ENCODE results near the gene TCEAL1. TPM values are rescaled to one million over a fixed set of nuclear protein-coding genes. Genes with fewer than 3 reads are reported as not detected.
"Not testable (repeated sequence)": the region's sequence is repeated elsewhere in the genome, so short reads cannot be mapped to it uniquely, and the experiment has no call there.

TCEAL1 gene
- total RNA-seq, 1 donor from 2014 or later: 25.0 TPM

DNA sequence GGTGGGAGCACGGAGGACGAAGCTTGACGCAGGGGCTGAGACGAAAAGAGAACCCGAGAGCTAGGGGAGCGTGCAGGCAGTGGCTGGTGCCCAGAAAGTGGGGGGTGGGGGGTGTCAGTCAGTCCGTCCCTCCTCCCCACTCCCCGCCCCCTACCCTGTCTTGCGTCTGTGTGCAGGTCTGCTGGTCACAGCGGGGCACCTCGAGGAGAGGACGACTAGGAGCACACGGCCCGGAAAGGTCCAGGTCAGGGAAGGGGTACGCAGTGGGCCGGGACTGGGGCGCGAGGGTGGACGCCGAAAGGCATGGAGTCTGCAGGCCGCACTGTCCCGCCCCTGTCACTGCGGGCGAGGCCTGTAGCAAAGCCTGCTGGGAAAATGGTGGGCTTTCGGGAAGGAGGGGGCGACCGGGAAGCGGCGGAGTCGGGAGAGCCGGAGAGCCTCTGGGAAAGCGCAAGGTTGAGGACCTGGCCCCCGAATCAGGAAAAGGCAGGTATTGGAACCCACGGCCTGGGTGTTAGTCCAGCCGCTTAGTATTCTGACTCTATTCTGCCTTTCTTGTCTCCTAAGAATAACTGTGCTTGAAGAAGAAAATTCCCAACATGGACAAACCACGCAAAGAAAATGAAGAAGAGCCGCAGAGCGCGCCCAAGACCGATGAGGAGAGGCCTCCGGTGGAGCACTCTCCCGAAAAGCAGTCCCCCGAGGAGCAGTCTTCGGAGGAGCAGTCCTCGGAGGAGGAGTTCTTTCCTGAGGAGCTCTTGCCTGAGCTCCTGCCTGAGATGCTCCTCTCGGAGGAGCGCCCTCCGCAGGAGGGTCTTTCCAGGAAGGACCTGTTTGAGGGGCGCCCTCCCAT lies 769 bp downstream of the TCEAL1 start:
- DNase-seq (ENCODE audit: missing footprints) (peak; percentile 83), ATAC-seq (peak; percentile 95)
- intact Hi-C loops (cut with DNase I): loop anchor here (2.0 to 10.0 kb wide), 3 partner anchors 21 to 95 kb away; partner anchors contain the start of gene MORF4L2

DNA sequence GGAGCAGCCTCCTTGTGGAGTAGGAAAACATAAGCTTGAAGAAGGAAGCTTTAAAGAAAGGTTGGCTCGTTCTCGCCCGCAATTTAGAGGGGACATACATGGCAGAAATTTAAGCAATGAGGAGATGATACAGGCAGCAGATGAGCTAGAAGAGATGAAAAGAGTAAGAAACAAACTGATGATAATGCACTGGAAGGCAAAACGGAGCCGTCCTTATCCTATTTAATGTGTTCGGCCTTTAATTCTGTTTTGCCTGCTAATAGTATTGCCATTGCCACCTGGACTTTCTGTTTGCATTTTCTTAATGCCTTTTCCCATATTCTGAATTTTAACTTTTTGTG lies 1.4 kb downstream of the TCEAL1 start:
- intact Hi-C loops (cut with DNase I): no loop called here
- ATAC-seq: no peak
- no peak for DNase-seq (ENCODE audit: missing footprints)

DNA sequence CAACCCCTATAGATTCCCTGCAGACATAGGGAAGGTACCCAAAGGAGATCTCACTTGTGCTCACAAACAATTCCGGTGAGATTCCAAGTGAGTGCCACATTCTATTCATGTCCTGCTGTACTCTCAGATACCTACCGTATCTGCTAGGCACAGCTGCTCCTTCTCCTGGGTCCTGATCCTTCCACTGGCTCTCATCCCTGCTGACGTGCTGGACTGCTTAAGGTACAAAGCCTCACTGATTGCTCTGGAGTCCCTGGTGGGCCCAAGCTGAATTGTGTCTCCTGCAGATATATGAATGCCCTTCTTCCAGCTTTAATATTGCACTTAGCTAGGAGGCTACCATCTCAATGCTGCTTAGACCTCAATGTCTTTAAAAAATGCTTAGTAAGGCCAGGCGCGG lies 2.4 kb downstream of the TCEAL1 start:
- intact Hi-C loops (cut with DNase I): no loop called here
- DNase-seq (ENCODE audit: missing footprints) (no peak), ATAC-seq (no peak)

DNA sequence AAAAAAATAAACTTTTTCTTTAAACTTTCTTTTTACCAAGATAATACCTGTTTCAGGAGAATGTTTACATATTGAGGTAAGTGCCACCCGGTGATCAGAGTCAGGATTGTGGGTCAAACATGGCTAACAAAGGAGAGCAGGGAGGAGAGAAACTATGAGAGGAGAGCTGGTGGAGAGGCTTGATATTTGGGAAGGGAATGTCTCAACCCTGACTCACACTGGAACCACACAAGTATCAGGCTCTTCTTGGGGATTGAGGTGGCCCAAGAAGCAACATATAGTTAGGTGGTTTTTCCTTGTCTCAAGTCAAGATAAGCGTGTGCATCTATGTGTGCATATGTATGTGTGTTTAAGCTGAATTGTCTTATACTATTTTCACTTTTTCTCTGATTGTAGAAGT lies 6.7 kb downstream of the TCEAL1 start:
- intact Hi-C loops (cut with DNase I): no loop called here
- DNase-seq (ENCODE audit: missing footprints) (no peak), ATAC-seq (no peak)

DNA sequence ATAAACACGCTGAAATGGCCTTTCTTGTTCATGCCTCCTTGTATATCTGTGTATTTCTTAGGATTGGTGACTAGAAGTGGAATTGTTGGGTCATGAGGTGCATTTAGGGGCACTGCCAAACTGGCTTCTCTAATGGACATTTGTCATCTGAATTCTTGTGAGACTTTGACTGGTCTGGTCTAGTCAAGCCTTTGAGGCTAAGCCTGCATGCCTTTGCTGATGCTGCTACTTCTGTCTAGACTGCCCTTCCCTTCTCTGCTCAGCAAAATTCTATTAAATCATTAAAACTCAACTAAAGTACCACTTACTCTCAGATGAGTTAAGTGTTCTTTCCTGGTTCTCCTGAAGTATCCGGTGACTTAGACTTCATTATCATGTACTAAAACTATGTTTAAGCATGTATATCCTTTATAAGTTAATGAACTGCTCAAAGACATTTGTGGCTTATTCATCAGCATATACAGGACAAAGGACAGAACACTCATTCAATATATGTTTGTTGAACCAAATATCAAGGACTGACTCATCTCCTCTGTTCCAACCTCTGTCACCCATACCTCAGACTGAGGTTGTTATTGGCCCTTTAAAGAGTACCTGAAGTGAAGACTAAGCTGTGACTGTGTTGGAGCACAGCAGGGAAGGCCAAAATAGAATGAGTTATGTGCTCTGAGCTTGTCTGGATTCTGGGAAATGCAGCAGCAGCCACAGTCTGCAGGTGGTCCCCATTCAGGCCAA lies 9.0 kb downstream of the TCEAL1 start:
- ATAC-seq (no peak), DNase-seq (ENCODE audit: missing footprints) (no peak)
- intact Hi-C loops (cut with DNase I): no loop called here

DNA sequence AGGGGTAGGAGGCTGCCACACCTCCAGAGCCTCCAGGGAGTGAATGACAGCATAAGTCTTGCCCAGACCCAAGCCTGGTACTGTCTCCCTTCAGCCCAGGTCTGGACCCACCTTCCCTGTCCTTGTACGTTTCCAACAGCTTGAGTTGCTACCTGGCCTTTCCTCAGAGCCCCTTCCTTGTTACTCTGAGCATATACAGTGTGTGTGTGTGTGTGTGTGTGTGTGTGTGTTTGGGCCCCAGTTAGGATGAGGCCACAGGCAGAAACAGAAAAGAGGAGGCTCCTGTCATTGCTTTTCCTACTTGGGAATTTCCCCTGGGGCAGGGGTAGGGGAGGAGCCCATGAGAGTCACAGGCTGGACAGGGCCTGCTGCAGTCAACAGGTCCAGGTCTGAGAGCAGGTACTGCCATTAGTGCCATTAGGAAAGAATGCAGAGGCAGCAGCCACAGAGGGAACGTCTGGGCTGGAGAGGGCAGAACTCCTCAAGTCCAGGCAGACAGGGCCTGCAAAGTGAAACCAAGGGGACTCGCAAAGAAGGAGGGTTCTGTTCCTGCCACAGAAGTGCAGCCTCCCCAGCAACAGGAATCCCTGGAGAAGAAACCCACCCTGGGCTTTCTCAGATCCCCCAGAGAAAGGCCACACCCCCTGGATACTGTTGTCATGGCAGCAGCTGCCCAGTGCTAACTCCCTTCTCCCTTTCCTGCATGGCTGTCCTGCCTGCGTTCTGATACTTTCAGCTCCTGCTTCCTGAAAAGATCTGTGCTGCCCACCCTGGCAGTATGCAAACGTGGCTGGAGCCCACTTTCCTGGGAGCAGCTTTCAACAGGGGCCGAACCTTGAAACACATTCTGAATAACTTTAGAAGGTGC lies 9.9 kb downstream of the TCEAL1 start:
- intact Hi-C loops (cut with DNase I); DNase-seq (ENCODE audit: missing footprints); ATAC-seq: not testable (repeated sequence)

DNA sequence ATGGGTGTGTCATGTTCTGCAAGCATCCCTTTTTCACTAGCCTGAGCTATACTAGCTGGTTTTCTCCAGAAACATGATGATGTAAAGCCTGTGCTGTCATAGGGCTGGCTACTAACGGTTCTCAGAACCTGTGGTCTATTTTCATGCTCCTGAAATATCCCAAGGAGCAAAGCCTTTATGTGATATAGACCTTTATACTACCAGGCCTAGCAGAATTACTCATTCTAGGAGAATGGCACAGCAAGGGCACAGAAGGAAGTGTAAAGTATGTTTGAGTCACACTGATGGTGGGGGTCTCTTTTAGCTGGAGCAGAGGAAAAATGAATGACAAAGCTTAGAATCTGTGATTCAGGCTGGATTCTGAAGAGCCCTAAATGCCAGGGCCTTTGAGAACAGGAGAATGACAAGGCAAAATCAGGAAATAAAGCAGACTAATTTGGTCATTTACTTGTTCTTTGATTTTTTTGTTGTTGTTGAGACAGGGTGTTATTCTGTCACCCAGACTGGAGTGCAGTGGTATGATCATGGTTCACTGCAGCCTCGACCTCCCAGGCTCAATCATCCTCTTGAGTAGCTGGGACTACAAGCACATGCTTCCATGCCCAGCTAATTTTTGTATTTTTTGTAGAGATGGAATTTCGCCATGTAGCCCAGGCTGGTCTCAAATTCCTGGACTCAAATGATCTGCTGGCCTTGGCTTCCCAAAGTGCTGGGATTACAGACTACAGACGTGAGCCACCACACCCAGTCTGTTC lies 11.8 kb downstream of the TCEAL1 start:
- ATAC-seq (no peak), DNase-seq (ENCODE audit: missing footprints) (no peak)
- intact Hi-C loops (cut with DNase I): no loop called here

DNA sequence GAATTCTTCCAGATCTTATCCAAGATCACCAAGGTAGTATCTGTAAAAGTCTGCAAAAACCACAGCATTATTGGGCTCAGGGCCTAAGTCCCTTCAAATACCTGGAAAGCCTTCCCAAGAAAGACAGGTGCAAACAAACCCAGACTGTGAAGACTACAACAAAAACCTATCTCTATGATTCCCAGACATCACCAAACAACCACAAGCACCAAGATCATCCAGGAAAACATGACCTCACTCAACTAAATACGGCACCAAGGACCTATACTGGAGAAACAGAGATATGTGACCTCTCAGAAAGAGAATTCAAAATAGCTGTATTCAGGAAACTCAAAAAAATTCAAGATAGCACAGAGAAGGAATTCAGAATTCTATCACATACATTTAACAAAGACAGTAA lies 15.3 kb downstream of the TCEAL1 start:
- ATAC-seq: no peak
- intact Hi-C loops (cut with DNase I): no loop called here
- DNase-seq (ENCODE audit: missing footprints): no peak

DNA sequence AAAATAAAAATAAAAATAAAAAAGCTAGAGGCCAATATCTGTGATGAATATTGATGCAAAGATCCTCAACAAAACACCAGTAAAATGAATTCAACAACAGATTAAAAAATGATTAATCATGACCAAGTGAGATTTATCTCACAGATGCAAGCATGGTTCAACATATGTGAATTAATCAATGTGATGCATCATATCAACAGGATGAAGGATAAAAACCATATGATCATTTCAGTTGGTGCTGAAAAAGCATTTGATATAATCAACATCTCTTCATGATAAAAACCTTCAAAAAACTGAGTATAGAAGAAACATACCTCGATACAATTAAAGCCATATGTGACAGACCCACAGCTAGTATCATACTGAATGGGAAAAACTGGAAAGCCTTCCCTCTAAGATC lies 18.9 kb downstream of the TCEAL1 start:
- intact Hi-C loops (cut with DNase I): no loop called here
- no peak for DNase-seq (ENCODE audit: missing footprints)
- no peak for ATAC-seq

DNA sequence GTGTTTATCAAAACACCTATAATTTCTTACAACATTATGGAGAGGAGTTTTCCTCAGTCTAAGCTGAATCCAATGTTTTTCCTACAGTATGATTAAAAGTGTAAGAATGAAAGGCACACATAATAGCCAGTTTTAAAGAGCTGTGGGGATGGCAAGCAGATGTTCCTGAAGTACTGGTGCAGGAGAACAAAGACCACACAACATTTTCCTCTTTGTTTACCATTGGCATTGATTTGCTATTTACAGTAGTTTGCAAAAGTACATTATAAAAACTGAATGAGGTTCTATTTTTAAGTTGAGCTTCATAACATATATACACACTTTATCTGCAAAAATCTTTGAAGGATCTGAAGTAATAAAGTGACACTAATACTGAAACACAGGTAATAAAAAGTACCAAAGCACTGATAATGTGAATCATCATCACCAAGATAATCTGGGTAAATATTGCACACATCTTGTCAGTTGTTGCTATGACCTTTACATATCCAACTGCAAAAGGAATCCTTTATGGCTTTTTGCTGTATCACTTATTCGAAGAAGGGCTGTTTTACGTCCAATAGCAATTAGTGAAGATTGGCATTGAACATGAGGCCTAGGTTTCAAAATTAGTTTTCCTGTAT lies 22.5 kb downstream of the TCEAL1 start:
- DNase-seq (ENCODE audit: missing footprints): no peak
- ATAC-seq: no peak
- intact Hi-C loops (cut with DNase I): no loop called here

DNA sequence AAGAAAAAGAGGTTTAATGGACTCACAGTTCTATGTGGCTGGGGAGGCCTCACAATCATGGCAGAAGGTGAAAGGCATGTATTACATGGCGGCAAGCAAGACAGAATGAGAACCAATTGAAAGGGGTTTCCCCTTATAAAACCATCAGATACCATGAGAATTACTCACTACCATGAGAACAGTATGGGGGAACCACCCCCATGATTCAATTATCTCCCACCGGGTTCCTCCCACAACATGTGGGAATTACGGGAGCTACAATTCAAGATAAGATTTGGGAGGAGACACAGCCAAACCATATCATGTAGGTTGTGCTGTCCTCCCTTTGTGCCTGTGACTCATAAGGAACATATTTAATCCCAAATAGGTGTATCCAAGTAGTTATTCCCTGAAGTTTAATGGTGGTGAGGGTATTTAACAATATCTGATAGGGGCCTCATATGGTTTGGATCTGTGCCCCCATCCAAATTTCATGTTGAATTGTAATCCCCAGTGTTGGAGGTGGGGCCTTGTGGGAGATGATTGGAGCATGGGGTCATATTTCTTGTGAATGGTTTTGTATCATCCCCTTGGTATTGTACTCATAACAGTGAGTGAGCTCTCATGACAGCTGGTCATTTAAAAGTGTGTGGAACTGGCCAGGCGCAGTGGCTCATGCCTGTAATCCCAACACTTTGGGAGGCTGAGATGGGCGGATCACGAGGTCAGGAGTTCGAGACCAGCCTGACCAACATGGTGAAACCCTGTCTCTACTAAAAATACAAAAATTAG lies 26.6 kb downstream of the TCEAL1 start:
- ATAC-seq; intact Hi-C loops (cut with DNase I); DNase-seq (ENCODE audit: missing footprints): not testable (repeated sequence)

DNA sequence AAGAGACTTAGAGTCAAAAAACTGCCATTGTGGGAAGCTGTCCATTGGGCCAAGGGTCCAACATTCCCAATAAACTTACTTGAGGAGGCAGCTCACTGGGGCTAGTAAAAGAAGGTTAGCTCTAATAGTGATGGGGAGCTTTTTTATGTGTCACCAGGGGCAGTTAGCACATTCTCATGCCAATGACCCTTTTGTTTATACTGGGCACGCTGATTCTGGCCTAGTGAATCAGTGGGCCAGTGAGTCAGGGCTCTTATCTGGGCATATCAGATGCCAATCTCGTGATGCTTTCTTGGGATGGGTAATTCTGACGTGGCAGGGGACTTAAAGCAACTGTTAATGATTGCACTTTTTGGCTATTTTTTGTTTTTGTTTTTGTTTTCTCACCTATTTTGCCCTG lies 27.8 kb downstream of the TCEAL1 start:
- intact Hi-C loops (cut with DNase I): no loop called here
- DNase-seq (ENCODE audit: missing footprints): no peak
- ATAC-seq: no peak

DNA sequence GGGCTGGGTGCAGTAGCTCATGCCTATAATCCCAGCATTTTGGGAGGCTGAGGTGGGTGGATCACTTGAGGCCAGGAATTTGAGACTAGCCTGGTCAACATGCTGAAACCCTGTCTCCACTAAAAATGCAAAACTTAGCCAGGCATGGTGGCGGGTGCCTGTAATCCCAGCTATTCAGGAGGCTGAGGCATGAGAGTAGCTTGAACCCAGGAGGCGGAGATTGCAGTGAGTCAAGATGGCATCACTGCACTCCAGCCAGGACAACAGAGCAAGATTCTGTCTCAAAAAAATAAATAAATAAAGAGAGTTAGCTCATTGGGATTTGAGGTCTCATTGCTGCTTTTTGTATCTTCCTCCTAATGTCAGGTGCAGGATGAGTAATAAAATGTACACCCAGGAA lies 28.3 kb downstream of the TCEAL1 start:
- ATAC-seq; DNase-seq (ENCODE audit: missing footprints); intact Hi-C loops (cut with DNase I): not testable (repeated sequence)

DNA sequence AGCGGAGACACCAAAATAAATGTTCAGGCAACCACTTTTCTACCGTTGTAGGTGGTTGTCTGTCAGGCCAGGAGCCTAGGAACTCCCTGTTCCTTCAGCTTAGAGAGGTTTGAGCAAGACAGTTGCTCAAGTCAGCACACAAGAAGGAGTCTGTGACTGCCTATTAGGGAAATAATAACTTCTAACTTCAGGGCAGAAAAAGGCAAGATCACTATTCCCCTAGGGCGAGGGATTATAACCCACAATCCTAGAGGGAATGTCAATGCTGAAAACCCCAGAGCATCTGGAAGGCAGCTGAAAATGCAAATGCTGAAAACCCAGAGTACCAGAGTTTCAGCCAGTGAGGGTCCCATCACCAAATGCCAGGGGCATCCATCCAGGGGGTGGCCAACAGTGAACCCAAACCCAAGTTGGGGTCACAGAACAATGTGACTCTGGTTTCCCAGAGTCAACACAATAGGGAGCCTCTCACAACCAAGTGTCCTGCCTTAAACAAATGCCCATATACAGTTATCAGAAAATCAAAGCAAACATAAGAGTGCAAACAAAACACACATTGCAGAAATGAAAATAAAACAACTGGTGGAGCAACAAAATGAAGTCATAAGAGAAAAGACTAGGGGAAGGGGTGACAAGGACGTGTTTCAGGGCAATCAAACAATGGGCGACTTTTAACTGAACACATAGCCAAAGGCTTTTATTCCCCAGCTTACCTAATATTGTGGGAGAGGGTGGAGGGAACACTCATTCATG lies 30.1 kb downstream of the TCEAL1 start:
- ATAC-seq (no peak), DNase-seq (ENCODE audit: missing footprints) (no peak)
- intact Hi-C loops (cut with DNase I): no loop called here

DNA sequence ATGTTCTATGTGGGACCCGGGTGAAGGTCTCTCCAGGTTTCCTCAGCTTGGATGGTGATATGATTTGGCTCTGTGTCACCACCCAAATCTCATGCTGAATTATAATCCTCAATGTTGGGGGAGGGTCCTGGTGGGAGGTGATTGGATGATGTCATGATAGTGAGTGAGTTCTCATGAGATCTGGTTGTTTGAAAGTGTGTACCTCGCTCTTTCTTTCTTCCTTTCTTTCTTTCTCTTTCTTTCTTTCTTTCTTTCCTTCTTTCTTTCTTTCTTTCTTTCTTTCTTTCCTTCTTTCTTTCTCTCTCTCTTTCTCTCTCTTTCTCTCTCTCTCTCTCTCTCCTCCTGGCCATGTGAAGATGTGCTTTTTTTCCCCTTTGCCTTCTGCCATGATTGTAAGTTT lies 30.7 kb downstream of the TCEAL1 start:
- DNase-seq (ENCODE audit: missing footprints); ATAC-seq; intact Hi-C loops (cut with DNase I): not testable (repeated sequence)

DNA sequence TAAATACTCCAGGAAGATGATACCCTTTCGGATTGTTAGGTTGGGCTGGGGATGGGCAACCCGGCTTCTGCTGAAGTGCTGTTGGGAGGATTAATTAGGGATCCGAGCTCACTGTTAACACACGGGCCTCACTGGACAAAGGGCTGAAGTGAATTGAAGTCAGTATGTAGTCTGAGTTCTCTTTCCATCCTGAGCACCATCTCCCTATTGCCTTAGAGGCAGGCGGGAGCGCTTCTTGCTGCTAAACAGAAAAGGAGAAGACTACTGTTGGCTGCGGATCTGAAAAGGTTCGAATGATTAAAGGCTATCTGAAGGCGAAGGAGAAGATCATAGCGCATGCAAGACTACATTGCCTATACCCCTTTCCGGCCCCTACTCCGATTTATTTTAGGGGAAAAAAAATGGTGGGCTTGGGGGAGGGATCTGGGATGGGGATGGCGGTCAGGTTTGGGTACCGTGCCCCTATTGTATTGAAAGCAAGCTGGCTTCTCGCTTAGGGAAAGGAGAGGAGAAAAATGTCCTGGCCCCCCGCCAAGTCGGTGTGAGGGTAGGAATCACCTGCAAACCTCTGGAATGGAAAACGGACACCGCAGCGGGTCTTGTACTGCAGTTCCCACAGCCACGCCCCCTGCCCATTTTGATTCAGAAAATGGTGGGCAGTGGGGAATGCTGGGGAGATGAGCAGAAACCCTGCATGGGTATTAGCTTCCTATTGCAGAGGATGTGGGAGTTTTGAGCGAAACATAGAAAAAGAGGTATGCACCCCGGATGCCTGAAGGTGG lies 35.4 kb downstream of the TCEAL1 start:
- no peak for ATAC-seq
- no peak for DNase-seq (ENCODE audit: missing footprints)
- intact Hi-C loops (cut with DNase I): no loop called here

Measured in Right ventricle myocardium inferior (tissue), 1 donor.